Tibial nerve (tissue), 4 donors: Measurements from ENCODE around the gene RHOC.
"Not testable (repeated sequence)": the region's sequence is repeated elsewhere in the genome, so short reads cannot be mapped to it uniquely, and the experiment has no call there.

Experiments used
- CTCF ChIP-seq, 5 experiments: fragments of 200-600 bp in 3 of 5; fragments of 450-650 bp in 2 of 5; sonication (generic) in 3 of 5; IDR thresholded peaks; one replicate each; pipeline ENCODE4 v1.5.1; 2016 to 2019; ENCODE audit warnings: antibody characterized with exemption in 5 of 5, mild to moderate bottlenecking in 3 of 5, moderate library complexity in 2 of 5
- EP300 ChIP-seq, 2 donors: sonication (generic); formaldehyde crosslinking; IDR thresholded peaks; one replicate each; pipeline ENCODE4 v1.6.1; 2017; ENCODE audit warnings: antibody characterized with exemption in 2 of 2, mild to moderate bottlenecking in 1 of 2
- POLR2A ChIP-seq, 2 donors: fragments of 450-650 bp; IDR thresholded peaks; one replicate each; pipeline ENCODE4 v1.6.1; 2017; ENCODE audit warnings: antibody characterized with exemption in 2 of 2, mild to moderate bottlenecking in 2 of 2, moderate library complexity in 2 of 2

- TF ChIP-seq POLR2A, CTCF, EP300 (IDR thresholded peaks at IDR 0.05): not testable (repeated sequence)
Measured at GRCh38 chr1:112724240-112724639, 17.3 kb upstream of the RHOC start.
